ENCODE results near the gene DEDD2. TPM values are rescaled to one million over a fixed set of nuclear protein-coding genes. Genes with fewer than 3 reads are reported as not detected.

DEDD2 gene
- total RNA-seq, 1 experiment from 2014 or later: 32.7 TPM

DNA sequence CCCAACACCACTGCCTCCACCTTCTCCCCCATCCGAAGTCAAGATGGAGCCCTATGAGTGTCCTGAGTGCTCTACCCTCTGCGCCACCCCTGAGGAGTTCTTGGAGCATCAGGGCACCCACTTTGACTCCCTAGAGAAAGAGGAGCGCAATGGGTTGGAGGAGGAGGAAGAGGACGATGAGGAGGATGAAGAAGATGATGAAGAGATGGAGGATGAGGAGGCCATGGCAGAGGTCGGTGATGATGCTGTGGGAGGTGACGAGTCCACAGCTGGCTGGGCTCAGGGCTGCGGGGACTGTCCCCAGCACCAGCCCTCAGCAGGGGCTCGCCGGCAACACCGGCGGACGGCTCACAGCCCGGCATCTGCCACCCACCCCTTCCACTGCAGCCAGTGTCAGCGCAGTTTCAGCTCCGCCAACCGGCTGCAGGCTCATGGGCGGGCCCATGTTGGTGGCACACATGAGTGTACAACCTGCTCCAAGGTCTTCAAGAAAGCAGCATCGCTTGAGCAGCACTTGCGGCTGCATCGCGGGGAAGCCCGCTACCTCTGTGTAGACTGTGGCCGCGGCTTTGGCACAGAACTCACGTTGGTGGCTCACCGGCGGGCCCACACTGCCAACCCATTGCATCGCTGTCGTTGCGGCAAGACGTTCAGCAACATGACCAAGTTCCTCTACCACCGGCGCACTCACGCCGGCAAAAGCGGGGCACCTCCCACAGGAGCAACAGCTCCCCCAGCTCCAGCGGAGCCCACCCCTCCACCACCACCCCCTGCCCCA lies 7.7 kb upstream of the DEDD2 start (continued):
- no peak for TF ChIP-seq TCF7L2 (IDR thresholded peaks at IDR 0.05; ENCODE audit: borderline replicate concordance, extremely low read depth, insufficient read depth, insufficient read length)

DNA sequence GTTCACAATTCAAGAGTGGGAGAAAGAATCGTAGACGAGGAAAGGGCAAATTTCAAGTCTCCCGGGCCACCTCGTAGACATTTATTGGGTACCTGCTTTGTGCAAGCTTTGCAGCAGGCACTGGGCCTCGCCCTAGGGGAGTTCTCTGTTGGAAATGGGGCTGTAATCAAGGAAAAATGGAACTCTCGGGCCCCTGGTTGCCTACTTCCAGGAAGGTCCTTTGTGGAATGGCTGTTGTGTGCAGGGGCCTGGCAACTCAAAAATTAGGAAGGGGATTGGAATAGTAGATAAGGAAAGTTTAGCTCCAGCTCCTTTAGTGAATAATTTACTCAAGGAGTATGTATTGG lies 3.2 kb upstream of the DEDD2 start:
- Histone ChIP-seq H3K4me1 (ENCODE audit: control insufficient read depth in 1 of 2, insufficient read depth in 2 of 2, low read length in 2 of 2) (peaks cover 15 to 36% of the 10 kb centered on the region in 2 experiments), H3K79me2 (ENCODE audit: insufficient read depth, low read length) (peaks cover 64% of the 10 kb centered on the region), H3K4me3 (replicated peaks in 1 of 2; ENCODE audit: low read depth in 1 of 2, low read length in 2 of 2) (peak overlapping the region; percentile 81 to 98), H3K27ac (ENCODE audit: low read depth, low read length) (peak overlapping the region; percentile 74), H2AFZ (ENCODE audit: low read depth, low read length, poor library complexity, severe bottlenecking) (no peak overlapping the region), H3K9ac (ENCODE audit: low read length) (peak overlapping the region; percentile 81), H3K36me3 (ENCODE audit: control insufficient read depth in 1 of 2, insufficient read depth in 2 of 2, low read length in 2 of 2) (peaks cover 0 to 12% of the 10 kb centered on the region in 2 experiments; a peak in 2 of 4 replicates), H3K27me3 (ENCODE audit: insufficient read depth, low read length) (no peaks in the 10 kb centered on the region), H4K20me1 (ENCODE audit: insufficient read depth) (no peaks in the 10 kb centered on the region), H3K9me2 (ENCODE audit: insufficient read depth) (no peaks in the 10 kb centered on the region), H3K4me2 (ENCODE audit: low read length) (peak overlapping the region; percentile 90), H3K9me3 (ENCODE audit: control insufficient read depth in 1 of 2, insufficient read depth in 1 of 2, low read depth in 1 of 2, low read length in 2 of 2) (no peaks in the 10 kb centered on the region)
- ChIA-PET RAD21 (ENCODE audit: low non-redundant PET in 1 of 2, low total read pairs in 2 of 2, uncharacterized antibody in 2 of 2, unreplicated experiment in 2 of 2) (no interaction called here), POLR2A (interaction anchor here (2.4 kb wide), 1 partner anchor 22 kb away, joined by 11 read pairs; the partner anchor contains the start of gene GSK3A), CTCF (no interaction called here)
- DNase-seq (ENCODE audit: low read depth, low spot score): no peak
- no peak for ATAC-seq
- no TSS peak for BruUV-seq (replicated peaks)
- no peak for TF ChIP-seq POLR2A (IDR thresholded peaks at IDR 0.05; ENCODE audit: borderline replicate concordance, extremely low read depth, insufficient read depth, insufficient read length)
- no peak for TF ChIP-seq EGR1 (IDR thresholded peaks at IDR 0.05; ENCODE audit: low read depth)
- TF ChIP-seq, protein P1, sequence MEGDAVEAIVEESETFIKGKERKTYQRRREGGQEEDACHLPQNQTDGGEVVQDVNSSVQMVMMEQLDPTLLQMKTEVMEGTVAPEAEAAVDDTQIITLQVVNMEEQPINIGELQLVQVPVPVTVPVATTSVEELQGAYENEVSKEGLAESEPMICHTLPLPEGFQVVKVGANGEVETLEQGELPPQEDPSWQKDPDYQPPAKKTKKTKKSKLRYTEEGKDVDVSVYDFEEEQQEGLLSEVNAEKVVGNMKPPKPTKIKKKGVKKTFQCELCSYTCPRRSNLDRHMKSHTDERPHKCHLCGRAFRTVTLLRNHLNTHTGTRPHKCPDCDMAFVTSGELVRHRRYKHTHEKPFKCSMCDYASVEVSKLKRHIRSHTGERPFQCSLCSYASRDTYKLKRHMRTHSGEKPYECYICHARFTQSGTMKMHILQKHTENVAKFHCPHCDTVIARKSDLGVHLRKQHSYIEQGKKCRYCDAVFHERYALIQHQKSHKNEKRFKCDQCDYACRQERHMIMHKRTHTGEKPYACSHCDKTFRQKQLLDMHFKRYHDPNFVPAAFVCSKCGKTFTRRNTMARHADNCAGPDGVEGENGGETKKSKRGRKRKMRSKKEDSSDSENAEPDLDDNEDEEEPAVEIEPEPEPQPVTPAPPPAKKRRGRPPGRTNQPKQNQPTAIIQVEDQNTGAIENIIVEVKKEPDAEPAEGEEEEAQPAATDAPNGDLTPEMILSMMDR (IDR thresholded peaks at IDR 0.05 in 2 of 3, conservative IDR thresholded peaks at IDR 0.05 in 1 of 3; ENCODE audit: borderline replicate concordance in 1 of 3, insufficient read depth in 1 of 3, low read depth in 2 of 3, low read length in 2 of 3): no peak
- TF ChIP-seq ELF1 (IDR thresholded peaks at IDR 0.05; ENCODE audit: borderline replicate concordance, low read depth): no peak
- no peak for TF ChIP-seq FOSL1 (IDR thresholded peaks at IDR 0.05; ENCODE audit: low read depth)
- TF ChIP-seq, protein P2, sequence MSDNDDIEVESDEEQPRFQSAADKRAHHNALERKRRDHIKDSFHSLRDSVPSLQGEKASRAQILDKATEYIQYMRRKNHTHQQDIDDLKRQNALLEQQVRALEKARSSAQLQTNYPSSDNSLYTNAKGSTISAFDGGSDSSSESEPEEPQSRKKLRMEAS (IDR thresholded peaks at IDR 0.05): no peak
- TF ChIP-seq, protein P3, sequence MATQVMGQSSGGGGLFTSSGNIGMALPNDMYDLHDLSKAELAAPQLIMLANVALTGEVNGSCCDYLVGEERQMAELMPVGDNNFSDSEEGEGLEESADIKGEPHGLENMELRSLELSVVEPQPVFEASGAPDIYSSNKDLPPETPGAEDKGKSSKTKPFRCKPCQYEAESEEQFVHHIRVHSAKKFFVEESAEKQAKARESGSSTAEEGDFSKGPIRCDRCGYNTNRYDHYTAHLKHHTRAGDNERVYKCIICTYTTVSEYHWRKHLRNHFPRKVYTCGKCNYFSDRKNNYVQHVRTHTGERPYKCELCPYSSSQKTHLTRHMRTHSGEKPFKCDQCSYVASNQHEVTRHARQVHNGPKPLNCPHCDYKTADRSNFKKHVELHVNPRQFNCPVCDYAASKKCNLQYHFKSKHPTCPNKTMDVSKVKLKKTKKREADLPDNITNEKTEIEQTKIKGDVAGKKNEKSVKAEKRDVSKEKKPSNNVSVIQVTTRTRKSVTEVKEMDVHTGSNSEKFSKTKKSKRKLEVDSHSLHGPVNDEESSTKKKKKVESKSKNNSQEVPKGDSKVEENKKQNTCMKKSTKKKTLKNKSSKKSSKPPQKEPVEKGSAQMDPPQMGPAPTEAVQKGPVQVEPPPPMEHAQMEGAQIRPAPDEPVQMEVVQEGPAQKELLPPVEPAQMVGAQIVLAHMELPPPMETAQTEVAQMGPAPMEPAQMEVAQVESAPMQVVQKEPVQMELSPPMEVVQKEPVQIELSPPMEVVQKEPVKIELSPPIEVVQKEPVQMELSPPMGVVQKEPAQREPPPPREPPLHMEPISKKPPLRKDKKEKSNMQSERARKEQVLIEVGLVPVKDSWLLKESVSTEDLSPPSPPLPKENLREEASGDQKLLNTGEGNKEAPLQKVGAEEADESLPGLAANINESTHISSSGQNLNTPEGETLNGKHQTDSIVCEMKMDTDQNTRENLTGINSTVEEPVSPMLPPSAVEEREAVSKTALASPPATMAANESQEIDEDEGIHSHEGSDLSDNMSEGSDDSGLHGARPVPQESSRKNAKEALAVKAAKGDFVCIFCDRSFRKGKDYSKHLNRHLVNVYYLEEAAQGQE (IDR thresholded peaks at IDR 0.05; ENCODE audit: low read depth): no peak
- TF ChIP-seq, protein P4, sequence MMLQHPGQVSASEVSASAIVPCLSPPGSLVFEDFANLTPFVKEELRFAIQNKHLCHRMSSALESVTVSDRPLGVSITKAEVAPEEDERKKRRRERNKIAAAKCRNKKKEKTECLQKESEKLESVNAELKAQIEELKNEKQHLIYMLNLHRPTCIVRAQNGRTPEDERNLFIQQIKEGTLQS (IDR thresholded peaks at IDR 0.05): no peak
- TF ChIP-seq EZH2 (IDR thresholded peaks at IDR 0.05): no peak
- no peak for TF ChIP-seq ZNF274 (IDR thresholded peaks at IDR 0.05; ENCODE audit: low read depth, low read length)
- intact Hi-C loops (cut with micrococcal nuclease): no loop called here
